GM20000 (cell line): ENCODE measurements around the gene KIAA0753.

Source experiments
- DNase-seq: peaks from one replicate; pipeline ENCODE4 v3.0.0; 2012; ENCODE audit warnings: low spot score
- TF ChIP-seq, protein P1 (sequence below): IDR thresholded peaks from 2 replicates; pipeline ENCODE4 v1.5.1; 2012; ENCODE audit warnings: mild to moderate bottlenecking, control low read depth; ENCODE audit errors: extremely low read depth, missing control alignments

KIAA0753 gene

DNA sequence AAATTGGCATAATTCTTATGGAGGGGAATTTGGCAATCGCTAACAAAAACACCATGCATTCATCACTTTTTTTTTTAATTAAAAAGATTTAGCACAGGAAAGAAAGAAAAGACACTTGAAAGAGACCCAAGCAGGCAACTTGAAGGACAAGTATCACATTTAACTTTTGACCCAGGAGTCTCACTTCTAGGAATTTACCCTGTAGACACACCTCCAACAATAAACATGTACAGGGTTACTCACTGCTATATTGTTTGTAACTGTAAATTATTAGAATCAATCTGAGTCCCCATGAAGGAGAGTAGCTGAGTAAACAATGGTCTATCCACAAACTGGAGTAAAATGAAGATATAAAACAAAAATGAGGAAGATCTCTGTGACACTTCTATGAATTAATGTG, 10.1 kb downstream of the KIAA0753 start:
- TF ChIP-seq, protein P1, sequence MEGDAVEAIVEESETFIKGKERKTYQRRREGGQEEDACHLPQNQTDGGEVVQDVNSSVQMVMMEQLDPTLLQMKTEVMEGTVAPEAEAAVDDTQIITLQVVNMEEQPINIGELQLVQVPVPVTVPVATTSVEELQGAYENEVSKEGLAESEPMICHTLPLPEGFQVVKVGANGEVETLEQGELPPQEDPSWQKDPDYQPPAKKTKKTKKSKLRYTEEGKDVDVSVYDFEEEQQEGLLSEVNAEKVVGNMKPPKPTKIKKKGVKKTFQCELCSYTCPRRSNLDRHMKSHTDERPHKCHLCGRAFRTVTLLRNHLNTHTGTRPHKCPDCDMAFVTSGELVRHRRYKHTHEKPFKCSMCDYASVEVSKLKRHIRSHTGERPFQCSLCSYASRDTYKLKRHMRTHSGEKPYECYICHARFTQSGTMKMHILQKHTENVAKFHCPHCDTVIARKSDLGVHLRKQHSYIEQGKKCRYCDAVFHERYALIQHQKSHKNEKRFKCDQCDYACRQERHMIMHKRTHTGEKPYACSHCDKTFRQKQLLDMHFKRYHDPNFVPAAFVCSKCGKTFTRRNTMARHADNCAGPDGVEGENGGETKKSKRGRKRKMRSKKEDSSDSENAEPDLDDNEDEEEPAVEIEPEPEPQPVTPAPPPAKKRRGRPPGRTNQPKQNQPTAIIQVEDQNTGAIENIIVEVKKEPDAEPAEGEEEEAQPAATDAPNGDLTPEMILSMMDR = no peak
- DNase-seq = no peak

DNA sequence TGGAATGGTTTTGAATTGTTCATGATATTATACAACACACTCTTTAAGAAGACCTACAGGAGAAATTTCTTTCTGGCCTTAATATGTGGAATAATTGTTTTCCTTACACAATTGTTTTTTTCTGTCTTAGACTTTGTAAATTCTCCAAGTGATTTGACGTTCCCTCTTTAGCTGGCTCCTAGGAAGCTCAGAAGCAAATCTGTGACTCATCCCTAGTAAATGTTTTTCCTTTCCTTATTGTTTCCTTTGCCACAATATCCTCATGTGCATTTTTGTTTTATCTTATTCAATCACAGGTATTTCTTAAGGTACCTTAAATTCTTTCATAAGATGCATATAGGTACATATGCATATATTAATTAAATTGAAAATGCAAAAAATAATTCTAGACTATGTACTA, 13.5 kb downstream of the KIAA0753 start:
- TF ChIP-seq, protein P1 = no peak

DNA sequence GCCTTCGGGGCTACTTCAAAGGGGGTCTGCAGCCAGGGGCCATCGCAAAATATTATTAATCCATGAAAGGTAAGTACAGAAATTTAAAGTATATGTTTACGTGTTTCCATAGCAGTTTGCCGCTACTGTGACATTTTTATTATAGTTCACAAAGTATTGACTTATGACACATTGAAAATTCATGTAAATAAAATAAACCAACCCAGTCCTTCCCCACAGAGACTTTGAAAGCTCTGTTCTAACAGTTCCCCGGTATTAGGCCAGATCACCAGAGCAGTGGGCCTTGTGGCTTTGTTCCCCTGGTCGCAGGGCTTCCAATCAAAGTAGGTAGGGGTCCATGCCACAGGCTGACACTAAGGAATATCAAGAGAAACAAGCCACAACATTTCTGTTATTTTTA, 13.9 kb downstream of the KIAA0753 start:
- TF ChIP-seq, protein P1 = no peak
- no peak for DNase-seq

More for the DNA sequence above, 13.5 kb downstream of the KIAA0753 start:
- DNase-seq = no peak

DNA sequence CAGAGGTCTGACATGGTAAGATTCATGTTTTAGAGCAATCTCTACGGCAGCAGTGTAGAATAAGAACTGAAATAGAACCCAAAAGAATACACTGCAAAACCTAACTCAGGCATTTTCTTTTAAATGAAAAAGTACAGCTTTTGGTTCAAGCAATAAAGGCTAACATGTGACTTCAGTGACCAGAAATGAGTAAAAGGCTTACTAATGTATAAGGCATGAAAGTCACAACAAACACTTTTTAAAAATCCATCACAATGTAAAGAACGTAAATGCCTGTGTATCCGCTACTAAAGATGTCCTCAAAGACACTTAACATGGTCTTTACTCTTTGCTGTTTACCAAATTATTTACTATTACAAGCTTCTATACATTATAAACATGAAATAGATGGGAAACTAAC, 16.6 kb downstream of the KIAA0753 start:
- TF ChIP-seq, protein P1 = no peak
- no peak for DNase-seq

DNA sequence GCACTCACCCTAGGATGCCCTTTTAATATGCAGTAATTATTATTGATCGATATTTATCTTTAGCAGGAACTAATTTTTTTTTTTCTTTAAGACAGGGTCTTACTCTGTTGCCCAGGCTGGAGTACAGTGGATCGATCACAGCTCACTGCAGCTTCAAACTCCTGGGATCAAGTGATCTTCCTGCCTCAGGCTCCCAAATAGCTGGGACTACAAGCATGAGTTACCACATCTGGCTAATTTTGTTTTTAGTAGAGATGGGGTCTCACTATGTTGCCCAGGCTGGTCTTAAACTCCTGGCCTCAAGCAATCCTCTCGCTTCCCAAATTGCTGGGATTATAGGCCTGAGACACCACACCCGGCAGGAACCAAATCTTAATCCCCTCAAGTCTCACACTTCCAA, 29.3 kb downstream of the KIAA0753 start:
- DNase-seq = no peak
- TF ChIP-seq, protein P1 = no peak

DNA sequence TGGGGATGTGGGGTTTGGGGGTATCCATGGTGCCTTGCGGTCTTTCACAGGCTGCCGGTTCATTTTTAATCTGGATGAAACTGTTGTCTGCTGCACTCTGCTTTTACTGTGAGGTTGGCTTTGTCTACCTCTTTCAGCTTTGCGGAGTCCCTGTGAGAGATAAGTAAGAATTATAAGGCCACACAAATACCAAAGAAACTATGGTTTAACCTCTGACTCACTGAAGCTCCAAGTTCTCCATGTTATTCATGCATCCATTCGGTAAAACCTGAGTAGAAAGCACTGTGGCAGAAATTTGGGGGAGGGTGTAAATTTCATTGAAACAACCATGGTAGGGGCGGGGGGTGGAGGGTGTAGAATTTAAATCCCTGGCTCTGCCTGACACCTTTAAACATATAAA, 30.5 kb downstream of the KIAA0753 start:
- DNase-seq = no peak
- TF ChIP-seq, protein P1 = no peak

DNA sequence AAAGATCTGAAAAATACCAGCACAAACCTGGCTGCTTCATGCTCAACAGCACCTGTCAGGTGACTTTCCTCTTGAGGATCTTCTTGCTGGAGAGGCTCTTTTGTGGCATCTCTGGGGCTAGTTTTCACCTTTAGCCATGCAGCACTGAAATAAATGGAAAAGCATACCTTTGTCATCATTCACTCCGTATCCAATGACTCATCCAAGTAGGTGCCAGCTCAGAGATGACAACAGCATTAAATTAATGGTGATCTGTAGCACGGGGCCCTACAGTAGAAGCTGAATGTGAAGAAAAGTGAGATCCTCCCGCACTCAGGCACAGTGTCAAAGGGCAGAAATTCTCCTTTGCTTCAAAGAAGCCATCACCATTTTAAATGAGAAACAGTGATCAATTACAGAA, 32.2 kb downstream of the KIAA0753 start:
- TF ChIP-seq, protein P1 = no peak
- no peak for DNase-seq
